ENCODE measurements around the gene COL16A1.

- no peak for TF ChIP-seq POLR2A (IDR thresholded peaks at IDR 0.05)
- TF ChIP-seq, protein P1, sequence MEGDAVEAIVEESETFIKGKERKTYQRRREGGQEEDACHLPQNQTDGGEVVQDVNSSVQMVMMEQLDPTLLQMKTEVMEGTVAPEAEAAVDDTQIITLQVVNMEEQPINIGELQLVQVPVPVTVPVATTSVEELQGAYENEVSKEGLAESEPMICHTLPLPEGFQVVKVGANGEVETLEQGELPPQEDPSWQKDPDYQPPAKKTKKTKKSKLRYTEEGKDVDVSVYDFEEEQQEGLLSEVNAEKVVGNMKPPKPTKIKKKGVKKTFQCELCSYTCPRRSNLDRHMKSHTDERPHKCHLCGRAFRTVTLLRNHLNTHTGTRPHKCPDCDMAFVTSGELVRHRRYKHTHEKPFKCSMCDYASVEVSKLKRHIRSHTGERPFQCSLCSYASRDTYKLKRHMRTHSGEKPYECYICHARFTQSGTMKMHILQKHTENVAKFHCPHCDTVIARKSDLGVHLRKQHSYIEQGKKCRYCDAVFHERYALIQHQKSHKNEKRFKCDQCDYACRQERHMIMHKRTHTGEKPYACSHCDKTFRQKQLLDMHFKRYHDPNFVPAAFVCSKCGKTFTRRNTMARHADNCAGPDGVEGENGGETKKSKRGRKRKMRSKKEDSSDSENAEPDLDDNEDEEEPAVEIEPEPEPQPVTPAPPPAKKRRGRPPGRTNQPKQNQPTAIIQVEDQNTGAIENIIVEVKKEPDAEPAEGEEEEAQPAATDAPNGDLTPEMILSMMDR (IDR thresholded peaks at IDR 0.05) = no peak
Measured at GRCh38 chr1:31624309-31624708, 79.5 kb downstream of the COL16A1 start.
